Fibroblast of mammary gland (primary cell): ENCODE measurements around the gene BRD1.

Experiments used
- DNase-seq: peaks from one replicate; pipeline ENCODE4 v3.0.0-alpha.2; 2010; ENCODE audit warnings: low read depth
- H3K4me3 ChIP-seq: 2 replicates; pipeline ENCODE4 v1.5.1; 2011; ENCODE audit warnings: low read depth, mild to moderate bottlenecking, low read length, moderate library complexity; ENCODE audit not compliant: control insufficient read depth
- CTCF ChIP-seq: conservative IDR thresholded peaks from 2 replicates; pipeline ENCODE4 v1.5.1; 2011; ENCODE audit warnings: low read depth, low read length, inconsistent platforms; ENCODE audit not compliant: control insufficient read depth, insufficient read depth

BRD1 gene

DNA sequence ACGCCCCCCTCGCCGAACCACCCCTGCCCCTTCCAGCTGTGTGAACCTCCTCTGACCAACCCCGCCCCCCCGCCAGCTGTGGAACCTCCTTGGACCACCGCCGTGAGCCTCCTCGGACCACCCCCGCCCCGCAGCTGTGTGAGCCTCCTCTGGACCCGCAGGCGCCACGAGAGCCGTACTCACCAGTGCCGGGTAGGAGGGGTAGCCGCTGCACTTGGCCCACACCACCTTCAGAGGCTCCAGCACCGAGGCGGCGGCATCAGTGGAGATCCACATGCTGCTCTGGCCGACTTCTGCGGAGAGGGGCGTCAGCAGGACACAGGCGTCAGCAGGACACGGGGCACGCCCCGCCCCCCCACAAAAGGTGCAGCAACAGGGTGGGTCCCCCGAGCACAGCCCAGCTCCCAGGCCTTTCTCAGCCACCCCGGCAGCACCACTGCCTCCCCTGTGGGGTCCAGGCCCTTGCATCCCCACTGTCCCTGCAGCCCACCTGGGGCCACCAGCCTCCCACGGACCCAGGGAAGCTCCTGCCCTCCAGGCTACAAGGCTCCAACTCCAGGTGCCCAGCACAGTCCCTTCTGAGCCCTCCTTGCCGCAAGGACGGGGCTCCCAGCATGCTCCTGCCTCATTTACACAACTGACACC lies 51.7 kb downstream of the BRD1 start:
- TF ChIP-seq CTCF = no peak
- H3K4me3 ChIP-seq = no peak overlapping the region
- DNase-seq = no peak

DNA sequence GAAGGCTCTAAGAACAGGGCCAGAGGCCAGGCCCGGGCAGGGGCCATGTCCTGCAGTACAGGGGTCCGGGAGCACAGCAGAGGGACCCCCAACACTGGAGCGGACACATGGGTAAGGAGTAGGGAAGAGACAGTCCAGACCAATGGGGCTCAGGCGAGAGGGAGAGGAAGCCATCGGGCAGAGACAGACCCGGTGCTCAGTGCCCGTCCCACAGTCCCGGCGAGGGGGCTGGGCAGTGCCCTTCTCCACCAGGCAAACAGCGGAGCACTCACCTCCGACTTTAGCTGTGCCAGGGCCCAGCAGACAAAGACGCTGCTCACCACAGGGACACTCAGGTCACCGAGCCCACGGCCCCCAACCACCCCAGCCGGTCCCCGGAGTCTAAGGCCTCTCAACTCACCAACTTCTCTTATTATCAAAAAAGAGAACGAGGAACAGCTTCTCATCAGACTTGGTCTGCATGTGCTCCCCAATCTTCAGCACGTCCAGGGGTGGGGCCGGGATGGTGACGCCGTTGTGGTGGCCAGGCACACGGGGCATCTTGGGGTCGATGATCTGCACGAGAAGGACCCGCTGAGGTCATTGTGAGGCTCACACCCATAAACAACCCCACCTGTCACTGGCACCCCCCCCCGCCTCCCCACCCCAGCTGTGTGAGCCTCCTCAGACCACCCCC lies 52.3 kb downstream of the BRD1 start:
- no peak for TF ChIP-seq CTCF
- DNase-seq = no peak
- H3K4me3 ChIP-seq = no peak overlapping the region

DNA sequence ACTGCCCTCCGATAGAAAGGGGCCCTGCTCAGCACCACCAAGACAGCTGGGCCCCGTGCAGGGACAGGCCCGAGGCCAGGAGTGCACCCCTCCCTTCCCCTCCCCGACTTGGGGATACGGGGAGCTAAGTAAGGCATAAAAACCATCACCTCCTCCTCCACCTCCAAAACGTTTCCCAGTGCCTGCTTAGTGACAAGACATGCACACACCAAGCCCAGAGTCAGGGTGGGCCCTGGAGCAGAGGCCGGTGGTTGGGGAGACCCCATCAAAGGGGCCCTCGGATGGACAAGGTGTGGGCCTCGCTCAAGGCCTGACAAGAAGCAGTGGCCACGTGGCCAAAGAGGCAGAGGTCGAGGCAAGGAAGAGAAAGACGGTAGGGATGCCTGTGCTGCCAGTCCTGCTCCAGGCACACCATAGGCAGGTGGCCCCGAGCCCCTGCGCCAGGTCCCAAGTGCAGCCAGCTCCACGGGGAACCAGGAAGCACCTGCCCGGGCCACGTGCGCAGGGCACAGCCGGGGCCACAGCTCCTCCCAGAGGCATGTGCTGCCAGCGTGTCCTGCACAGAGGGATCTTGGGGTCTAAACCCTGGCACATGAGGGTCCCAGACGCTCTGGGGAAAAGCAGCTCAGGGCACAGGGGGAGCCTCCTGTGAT lies 53.0 kb downstream of the BRD1 start:
- DNase-seq = no peak
- TF ChIP-seq CTCF = no peak
- H3K4me3 ChIP-seq = no peak overlapping the region

DNA sequence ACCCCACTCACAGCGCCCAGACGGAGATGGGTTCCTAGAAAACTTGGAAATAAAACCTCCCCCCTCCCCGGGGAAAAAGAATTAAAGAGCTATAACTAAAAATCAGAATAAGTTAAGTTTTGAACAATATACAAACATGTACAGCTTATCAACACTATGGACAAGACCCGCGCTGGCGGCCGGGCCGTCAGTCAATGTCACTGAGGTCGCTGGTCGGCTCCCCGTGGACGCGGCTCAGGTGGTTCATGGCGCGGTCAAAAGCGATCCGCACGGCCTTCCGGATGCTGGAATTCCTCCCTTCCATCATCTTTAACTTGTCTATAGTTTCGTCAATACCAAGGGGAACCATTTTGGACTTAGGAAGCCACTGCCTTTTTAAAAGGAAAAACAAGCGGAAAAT lies 53.6 kb downstream of the BRD1 start:
- no peak for DNase-seq
- no peak overlapping the region for H3K4me3 ChIP-seq
- TF ChIP-seq CTCF = no peak

DNA sequence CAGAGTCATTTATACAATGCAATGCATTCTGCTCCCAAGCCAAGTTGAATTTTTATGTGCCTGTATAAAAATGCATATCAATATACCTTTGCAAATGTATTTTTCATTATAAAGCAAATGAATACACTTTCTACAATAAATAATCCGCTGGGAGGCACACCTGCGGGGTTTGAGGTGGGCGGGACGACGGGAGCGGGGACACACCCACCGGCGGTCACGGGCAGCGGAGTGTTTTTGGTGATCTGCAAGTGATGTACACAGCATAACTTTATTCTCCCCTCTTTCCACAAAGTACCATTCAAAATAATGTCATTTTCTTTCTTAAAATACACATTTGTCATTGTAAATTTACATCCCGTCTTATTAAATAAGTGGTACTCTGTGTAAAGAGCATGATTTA lies 54.1 kb downstream of the BRD1 start:
- H3K4me3 ChIP-seq = no peak overlapping the region
- DNase-seq = no peak
- no peak for TF ChIP-seq CTCF

DNA sequence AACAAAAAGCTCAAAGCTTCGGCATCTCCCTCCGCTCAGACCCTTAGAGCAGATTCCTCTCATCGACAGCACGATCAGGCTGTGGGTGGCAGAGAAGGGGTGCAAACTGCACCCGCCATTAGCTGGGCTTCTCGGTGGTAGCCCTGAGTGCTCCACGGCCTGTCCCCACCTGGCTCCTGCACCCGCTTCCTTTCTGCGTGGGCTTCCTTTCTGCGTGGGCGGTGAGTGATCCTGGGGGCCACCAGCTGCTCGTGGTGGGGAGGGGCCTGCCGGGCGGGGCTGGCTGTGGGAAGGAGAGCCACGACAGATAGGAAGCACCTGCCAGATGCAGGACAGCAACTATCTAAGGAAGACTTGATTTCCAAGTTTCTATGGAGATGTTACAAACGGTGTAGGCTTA lies 55.0 kb downstream of the BRD1 start:
- no peak overlapping the region for H3K4me3 ChIP-seq
- no peak for DNase-seq
- no peak for TF ChIP-seq CTCF
